Measurements from ENCODE around the gene PUM2. TPM values are rescaled to one million over a fixed set of nuclear protein-coding genes. Genes with fewer than 3 reads are reported as not detected.

PUM2 gene
- total RNA-seq, 1 donor from 2014 or later: 123 TPM

DNA sequence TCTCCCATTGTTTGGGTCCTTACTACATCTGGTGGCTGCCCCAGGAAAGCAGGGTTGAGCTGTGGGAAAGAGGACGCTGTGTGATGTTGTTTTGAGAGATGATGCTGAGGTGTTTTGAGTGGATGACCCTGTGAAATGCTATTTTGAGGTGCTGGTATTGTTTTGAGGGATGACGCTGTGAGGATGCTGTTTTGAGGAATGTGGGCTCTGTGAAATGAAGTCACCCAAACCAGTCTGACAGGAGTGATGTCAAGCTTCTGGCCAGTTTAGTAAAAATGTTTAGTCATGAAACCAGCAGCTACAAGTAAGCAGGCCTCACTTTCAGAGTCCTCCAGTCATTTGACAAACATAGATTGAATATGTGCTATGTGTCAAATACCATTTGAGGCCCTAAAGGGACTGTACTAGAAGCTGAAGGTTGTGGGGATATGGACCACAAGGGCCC, 16.1 kb upstream of the PUM2 start:
- H3K36me3 Mint-ChIP-seq (ENCODE audit: insufficient read depth): peaks cover 3% of the 10 kb centered on the region
- no peaks in the 10 kb centered on the region for H3K4me1 Mint-ChIP-seq (ENCODE audit: low read depth)
- H3K27ac Mint-ChIP-seq: no peak overlapping the region
- H3K9me3 Mint-ChIP-seq (ENCODE audit: low read depth): peaks cover 8% of the 10 kb centered on the region
- no peak overlapping the region for H3K4me3 Mint-ChIP-seq (ENCODE audit: low read depth)
- DNase-seq (ENCODE audit: low spot score, unreplicated experiment): no peak
- H3K27me3 Mint-ChIP-seq: no peaks in the 10 kb centered on the region
- TF ChIP-seq, protein P1, sequence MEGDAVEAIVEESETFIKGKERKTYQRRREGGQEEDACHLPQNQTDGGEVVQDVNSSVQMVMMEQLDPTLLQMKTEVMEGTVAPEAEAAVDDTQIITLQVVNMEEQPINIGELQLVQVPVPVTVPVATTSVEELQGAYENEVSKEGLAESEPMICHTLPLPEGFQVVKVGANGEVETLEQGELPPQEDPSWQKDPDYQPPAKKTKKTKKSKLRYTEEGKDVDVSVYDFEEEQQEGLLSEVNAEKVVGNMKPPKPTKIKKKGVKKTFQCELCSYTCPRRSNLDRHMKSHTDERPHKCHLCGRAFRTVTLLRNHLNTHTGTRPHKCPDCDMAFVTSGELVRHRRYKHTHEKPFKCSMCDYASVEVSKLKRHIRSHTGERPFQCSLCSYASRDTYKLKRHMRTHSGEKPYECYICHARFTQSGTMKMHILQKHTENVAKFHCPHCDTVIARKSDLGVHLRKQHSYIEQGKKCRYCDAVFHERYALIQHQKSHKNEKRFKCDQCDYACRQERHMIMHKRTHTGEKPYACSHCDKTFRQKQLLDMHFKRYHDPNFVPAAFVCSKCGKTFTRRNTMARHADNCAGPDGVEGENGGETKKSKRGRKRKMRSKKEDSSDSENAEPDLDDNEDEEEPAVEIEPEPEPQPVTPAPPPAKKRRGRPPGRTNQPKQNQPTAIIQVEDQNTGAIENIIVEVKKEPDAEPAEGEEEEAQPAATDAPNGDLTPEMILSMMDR (IDR thresholded peaks at IDR 0.05; ENCODE audit: unreplicated experiment): no peak

DNA sequence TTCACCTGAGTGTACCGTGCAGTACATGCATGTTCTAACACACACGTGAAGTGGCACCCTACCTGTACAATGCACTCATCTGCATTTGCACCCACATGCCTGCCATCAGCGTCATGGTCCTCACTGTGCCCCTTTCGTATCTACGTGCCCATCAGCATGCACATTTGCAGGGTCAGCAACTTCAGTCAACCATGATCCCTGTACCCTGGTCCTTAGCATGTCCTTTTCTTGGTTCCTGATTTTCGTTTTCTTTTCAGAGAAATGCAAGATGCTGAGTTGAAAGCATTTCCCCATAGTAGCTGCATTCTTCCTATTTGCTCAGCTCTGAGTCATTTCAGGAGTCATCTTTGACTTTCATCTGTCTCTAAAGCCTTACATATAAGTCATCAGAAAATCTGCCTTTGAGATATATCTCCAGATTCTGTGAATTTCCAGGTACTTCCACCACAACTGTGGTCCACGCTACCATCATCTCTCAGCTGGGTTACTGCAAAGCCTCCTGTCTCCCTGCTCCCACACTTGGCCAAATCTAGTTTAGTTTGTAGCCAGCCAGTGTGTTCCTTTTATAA, 14.7 kb upstream of the PUM2 start:
- Mint-ChIP-seq H3K27me3 (no peaks in the 10 kb centered on the region), H3K4me1 (ENCODE audit: low read depth) (no peaks in the 10 kb centered on the region), H3K27ac (no peak overlapping the region), H3K9me3 (ENCODE audit: low read depth) (peaks cover 8% of the 10 kb centered on the region), H3K36me3 (ENCODE audit: insufficient read depth) (peaks cover 3% of the 10 kb centered on the region), H3K4me3 (ENCODE audit: low read depth) (no peak overlapping the region)
- no peak for DNase-seq (ENCODE audit: low spot score, unreplicated experiment)
- TF ChIP-seq, protein P1 (IDR thresholded peaks at IDR 0.05; ENCODE audit: unreplicated experiment): no peak

DNA sequence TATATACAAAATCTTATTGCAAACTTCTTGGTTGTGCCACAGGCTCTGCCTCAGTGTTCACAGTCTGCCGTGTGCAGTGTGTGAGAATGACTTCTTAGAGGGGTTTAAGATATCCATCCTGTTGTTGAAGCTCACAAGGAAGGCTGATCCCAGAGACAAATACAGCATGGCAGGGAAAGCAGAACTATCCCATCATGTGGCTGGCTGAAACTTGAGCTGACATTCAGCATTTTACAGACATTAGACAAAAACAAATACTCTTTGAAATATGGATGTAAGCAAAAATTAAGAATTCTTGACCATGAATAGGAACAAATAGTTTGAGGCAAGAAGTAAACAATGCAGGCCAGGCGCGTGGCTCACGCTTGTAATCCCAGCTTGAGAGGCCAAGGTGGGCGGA, 12.9 kb upstream of the PUM2 start:
- H3K27ac Mint-ChIP-seq: no peak overlapping the region
- H3K9me3 Mint-ChIP-seq (ENCODE audit: low read depth): peaks cover 8% of the 10 kb centered on the region
- TF ChIP-seq, protein P1 (IDR thresholded peaks at IDR 0.05; ENCODE audit: unreplicated experiment): no peak
- peaks cover 2% of the 10 kb centered on the region for H3K4me1 Mint-ChIP-seq (ENCODE audit: low read depth)
- H3K4me3 Mint-ChIP-seq (ENCODE audit: low read depth): no peak overlapping the region
- no peak for DNase-seq (ENCODE audit: low spot score, unreplicated experiment)
- no peaks in the 10 kb centered on the region for H3K27me3 Mint-ChIP-seq
- peaks cover 3% of the 10 kb centered on the region for H3K36me3 Mint-ChIP-seq (ENCODE audit: insufficient read depth)

DNA sequence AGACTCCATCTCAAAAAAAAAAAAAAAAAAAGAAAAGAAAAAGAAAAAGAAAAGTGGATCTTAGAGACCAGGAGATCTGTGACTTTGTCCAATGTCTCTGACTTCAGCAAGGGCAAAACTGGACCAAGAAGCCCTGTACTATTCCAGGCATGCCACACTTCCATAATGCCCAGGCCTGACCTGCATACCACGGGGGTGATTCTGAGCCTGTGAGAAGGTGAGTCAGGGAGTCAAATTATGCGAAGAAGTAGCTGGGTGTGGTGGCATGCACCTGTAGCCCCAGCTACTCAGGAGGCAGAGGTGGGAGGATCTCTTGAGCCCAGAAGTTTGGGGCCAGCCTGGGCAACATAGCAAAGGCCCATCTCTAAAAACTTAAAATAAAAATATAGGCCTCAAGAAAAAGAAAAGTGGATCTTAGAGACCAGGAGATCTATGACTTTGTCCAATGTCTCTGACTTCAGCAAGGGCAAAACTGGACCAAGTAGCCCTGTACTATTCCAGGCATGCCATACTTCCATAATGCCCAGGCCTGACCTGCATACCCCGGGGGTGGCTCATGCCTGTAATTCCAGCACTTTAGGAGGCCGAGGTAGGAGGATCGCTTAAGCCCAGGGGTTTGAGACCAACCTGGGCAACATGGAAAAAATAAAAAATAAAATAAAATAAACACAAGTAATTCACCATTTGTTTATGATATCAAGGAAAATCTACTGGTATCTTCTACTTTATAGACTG, 12.2 kb upstream of the PUM2 start:
- no peak for DNase-seq (ENCODE audit: low spot score, unreplicated experiment)
- H3K27me3 Mint-ChIP-seq: no peaks in the 10 kb centered on the region
- peaks cover 2% of the 10 kb centered on the region for H3K4me1 Mint-ChIP-seq (ENCODE audit: low read depth)
- no peak overlapping the region for H3K27ac Mint-ChIP-seq
- TF ChIP-seq, protein P1 (IDR thresholded peaks at IDR 0.05; ENCODE audit: unreplicated experiment): no peak
- no peak overlapping the region for H3K4me3 Mint-ChIP-seq (ENCODE audit: low read depth)
- peaks cover 7% of the 10 kb centered on the region for H3K9me3 Mint-ChIP-seq (ENCODE audit: low read depth)
- H3K36me3 Mint-ChIP-seq (ENCODE audit: insufficient read depth): no peaks in the 10 kb centered on the region

DNA sequence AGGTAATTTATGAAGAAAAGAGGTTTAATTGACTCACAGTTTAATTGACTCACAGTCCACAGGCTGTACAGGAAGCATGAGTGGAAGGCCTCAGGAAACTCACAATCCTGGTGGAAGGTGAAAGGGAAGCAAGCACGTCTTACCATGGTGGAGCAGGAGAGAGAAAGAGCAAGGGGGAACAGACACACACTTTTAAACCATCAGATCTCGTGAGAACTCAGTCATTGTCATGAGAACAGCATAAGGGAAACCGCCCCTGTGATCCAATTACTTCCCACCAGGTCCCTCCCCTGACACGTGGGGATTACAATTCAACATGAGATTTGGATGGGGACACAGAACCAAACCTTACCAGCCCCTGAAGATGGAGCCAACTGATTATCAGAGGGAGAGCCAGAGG, 11.2 kb upstream of the PUM2 start:
- TF ChIP-seq, protein P1 (IDR thresholded peaks at IDR 0.05; ENCODE audit: unreplicated experiment): no peak
- H3K4me3 Mint-ChIP-seq (ENCODE audit: low read depth): no peak overlapping the region
- no peak overlapping the region for H3K27ac Mint-ChIP-seq
- peaks cover 3% of the 10 kb centered on the region for H3K9me3 Mint-ChIP-seq (ENCODE audit: low read depth)
- peaks cover 2% of the 10 kb centered on the region for H3K4me1 Mint-ChIP-seq (ENCODE audit: low read depth)
- no peaks in the 10 kb centered on the region for H3K27me3 Mint-ChIP-seq
- no peaks in the 10 kb centered on the region for H3K36me3 Mint-ChIP-seq (ENCODE audit: insufficient read depth)
- no peak for DNase-seq (ENCODE audit: low spot score, unreplicated experiment)

All from progenitor cell of endocrine pancreas (in vitro differentiated cells).